ENCODE results near the gene RBFOX1.
"Not testable (repeated sequence)": the region's sequence is repeated elsewhere in the genome, so short reads cannot be mapped to it uniquely, and the experiment has no call there.

DNA sequence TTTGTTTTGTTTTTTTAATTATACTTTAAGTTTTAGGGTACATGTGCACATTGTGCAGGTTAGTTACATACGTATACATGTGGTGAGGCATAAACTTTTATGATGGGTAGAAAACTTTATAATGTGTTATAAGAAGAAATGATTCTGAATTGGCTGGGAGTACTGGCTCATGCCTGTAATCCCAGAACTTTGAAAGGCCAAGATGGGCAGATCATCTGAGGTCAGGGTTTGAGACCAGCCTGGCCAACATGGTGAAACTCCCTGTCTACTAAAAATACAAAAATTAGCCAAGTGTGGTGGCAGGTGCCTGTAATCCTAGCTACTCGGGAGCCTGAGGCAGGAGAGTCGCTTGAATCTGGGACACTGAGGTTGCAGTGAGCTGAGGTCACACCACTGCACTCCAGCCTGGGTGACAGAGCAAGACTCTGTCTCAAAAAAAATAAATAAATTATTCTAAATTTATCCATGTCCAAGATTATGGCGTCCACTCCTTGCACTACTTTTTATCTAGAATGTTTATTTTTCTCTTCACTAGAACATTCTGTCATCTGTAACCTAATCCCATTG lies 170.0 kb downstream of the RBFOX1 start:
- TF ChIP-seq RAD21, CEBPB (IDR thresholded peaks at IDR 0.05; ENCODE audit: low read depth): not testable (repeated sequence)
